GM18867 (cell line): ENCODE data around the gene RBCK1.
"Not testable (repeated sequence)": the region's sequence is repeated elsewhere in the genome, so short reads cannot be mapped to it uniquely, and the experiment has no call there.

Experiments
- ATAC-seq: cut with Tn5 transposase; IDR thresholded peaks from one replicate; pipeline ENCODE4 v1.9.1; 2021; ENCODE audit warnings: mild to moderate bottlenecking, moderate library complexity; ENCODE audit not compliant: unreplicated experiment

RBCK1 gene

DNA sequence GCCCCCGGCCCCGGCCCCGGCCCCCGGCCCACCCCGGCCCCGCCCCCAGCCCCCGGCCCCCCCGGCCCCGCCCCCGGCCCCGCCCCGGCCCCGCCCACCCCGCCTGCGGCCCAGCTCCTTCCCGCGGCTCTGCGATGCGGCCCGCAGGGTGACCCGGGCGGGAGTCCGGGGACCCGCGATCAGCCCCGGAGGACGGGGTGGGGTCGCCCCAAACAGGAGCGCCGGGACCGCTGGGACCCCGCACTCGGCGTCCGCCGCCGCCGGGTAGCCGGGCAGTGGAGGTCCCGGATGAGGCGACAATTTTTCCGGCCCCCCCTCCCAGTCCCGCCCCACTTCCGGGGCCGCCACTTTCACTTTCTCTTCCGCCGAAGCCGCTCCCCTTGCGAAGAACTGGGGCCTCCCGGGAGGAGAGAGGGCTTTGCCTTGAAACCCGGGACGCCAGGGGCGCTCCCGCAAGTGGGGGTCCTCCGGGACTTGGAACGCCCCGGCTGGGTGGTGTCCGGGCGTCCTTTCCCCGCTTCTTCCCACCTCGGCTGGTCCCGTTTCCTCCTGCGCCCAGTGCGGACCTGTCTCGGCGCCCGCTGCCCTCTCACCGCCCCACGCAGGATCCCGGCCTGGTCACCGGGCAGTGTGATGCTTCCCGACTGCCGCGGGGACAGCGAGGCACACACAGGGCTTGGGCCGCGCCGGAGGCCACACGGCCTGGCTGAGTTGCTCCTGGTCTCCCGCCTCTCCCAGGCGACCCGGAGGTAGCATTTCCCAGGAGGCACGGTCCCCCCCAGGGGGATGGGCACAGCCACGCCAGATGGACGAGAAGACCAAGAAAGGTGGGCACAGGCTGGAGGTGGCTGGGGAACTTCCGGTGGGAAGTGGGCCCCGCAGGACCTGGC, at the start of gene RBCK1:
Gene RBCK1, plus strand, starts transcription at position 347 of the 890 bp plus-strand sequence. Its CDS starts 459 bp downstream, at position 806.
- ATAC-seq, result peak; percentile 69

DNA sequence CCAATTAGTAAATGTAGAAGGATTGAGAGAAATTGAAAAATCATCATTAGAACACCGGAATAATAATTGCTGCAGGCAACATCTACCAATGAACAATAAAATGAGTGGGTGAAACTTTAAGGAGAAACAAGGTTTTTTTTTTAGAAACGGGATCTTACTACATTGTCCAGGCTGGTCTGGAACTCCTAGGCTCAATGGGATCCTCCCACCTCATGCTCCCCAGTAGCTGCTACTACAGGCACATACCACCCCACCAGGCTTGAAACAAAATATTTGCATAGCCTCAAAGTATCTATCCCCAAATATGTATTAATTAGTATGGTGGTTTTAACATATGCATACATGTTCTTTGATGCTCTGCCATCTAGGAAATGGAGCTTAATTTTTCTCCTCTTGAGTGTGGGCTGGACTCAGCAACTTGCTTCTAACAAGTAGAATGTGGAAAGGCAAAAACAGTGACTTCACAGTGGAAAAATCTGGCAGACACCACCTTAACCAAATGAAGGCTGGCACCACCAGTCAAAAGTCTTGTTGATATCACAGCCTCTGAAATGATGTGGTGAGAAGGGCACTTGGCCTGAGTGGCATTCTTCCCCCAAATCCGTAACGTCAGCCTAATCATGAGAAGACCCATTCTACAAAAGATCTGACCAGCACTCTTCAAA, 49.1 kb upstream of the RBCK1 start:
- ATAC-seq, result no peak

DNA sequence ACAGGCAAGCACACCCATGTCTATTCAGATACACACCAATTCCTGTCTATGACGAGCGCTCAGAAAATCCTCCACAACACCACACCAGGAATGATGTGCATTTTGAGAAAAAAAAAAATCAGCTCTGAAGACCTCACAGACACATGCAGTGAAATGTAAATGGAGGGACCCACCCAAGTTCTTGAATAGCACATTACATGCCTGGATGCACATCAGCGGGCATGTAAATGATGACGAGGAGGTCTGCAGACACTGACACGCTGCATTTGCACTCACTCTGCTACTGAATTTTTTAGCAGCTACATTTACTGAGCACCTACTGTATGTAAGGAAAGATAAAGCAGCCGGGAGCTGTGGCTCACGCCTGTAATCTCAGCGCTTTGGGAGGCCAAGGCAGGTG, 46.5 kb upstream of the RBCK1 start:
- ATAC-seq, result no peak

DNA sequence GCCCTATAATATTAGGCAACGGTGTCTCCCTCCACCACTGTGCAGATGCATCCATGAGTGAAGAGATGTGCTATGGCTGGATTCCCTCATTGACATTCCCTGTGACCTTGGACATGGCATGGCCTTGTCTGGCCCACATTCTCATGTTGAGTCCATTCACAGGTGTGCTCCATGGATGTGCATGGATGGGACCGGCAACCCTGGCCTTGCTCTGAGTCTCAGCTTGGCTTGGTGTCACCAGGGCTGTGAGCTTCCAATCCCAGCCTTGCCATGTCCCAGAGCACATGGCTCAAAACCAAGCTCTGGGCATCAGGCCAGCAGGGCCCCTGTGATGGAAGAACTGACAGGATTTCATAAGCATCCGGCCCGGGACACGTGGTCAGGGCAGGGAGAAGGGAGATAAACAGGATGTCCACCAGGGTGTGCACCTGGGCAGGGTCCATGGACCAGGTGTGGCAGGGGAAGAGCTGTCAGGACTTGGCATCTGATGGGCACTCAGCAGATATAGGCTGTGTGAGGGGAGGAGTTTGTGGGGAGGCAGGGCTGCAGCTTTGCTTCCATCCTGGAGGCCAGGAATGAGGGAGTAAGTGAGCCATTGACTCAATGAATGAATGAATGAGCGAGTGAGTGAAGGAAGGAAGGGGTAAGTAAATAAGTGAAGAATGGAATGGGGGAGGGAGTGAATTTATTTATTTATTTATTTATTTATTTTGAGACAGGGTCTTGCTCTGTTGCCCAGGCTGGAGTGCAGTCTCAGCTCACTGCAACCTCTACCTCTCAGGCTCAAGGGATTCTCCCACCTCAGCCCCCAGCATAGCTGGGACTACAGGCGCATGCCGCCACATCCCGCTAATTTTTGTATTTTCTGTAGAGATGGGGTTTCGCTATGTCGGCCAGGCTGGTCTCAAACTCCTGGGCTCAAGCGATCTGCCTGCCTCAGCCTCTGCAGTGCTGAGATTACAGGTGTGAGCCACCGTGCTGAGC, 45.5 kb upstream of the RBCK1 start:
- no peak for ATAC-seq

DNA sequence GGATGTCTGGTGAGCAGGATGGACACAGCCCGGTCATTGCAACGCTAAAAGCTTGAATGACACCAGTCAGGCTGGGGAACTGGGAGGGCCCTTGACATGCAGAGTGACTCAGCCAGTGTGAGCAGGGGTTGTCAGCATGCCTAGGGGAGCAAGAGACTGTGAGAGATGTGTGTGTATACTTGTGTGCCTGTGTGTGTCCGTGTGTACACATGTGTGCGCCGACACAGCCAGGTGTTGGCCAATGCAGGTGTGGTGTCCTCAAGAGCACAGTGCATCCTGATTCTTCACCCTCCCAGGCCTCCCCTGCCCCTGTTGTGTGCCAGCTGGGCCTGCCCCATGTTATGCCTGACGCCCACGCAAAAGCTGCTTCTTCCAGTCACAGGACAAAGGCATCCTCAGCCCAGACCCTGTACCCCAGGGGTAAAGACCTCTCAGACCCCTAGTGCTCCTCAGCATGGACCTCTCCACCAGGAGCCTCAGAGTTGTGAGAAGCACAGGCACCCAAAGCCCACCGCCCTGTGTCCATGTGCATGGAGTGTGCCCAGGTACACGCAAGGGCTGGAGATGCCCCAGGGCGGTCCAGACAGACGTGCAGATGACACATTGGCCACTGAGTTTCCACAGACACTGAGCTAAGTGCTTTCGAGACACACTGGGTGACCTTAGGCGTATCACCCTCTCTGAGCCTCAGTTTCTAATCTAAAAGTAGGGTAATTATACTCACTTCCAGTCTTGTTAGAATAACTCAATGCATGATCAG, 44.6 kb upstream of the RBCK1 start:
- no peak for ATAC-seq

DNA sequence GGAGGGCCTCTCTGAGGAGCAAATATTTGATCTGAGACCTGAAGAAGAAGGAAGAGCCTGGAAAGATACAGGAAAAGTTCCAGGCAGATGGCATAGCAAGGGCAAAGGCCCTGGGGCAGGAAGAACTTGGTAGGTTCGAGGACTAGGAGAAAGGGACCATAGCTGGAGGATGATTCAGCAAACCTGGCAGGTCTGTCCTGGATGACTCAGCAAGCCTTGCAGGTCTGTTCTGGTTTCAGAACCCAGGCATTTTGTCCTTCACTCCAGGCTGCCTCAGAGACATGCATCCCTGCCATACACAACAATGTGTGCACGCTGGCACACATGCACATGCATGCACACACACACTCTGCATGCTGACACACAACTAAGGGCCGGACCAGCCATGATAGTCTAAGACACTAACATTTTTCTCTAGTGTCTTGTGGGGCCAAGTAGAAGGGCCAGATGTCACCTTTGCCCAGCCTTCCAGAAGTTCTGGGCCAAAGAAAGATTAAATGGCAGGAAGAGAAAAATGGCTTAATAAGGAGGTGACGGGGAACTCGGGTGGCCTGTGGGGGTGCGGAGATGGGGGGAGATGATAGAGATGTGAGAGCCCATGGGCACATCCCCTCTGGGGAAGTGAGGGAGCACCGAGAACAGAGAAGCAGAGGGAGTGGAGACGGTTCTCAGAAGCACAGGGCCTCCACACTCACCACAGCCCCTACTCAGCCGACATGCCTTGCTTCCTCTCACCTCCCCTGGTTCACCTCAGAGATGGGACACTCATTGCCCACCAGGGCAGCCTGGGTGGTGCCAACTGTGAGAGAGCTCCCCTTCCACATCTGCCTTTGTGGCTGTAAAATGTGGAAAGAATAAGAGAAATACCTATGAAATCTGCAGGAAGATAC, 42.9 kb upstream of the RBCK1 start:
- ATAC-seq, result no peak

DNA sequence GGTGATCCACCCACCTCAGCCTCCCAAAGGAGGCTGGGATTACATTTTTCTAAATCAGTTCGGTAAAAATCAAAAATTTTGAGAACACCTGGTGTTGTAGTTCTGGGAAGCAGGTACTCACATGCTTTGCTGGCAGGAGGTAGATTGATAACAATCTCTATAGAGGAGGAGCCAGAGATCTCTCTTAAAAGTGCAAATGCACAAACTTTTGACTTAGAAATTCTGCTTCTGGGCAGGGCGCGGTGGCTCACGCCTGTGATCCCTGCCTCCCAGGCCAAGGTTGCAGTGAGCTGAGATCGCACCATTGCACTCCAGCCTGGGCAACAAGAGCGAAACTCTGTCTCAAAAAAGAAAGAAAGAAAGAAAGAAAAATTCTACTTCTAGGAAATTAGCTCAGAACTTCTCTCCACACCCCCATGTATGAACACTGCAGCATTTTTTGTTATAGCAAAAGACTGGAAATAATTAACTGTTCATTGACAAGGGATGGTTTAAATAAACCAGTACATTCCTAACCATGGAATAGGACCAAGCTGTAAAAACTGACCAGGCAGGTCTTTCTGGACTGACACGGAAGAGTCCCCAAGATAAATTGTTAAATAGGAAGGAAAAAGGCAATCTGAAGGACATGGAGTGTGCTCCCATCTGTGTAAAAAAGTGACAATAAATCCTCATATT, 41.9 kb upstream of the RBCK1 start:
- no peak for ATAC-seq

DNA sequence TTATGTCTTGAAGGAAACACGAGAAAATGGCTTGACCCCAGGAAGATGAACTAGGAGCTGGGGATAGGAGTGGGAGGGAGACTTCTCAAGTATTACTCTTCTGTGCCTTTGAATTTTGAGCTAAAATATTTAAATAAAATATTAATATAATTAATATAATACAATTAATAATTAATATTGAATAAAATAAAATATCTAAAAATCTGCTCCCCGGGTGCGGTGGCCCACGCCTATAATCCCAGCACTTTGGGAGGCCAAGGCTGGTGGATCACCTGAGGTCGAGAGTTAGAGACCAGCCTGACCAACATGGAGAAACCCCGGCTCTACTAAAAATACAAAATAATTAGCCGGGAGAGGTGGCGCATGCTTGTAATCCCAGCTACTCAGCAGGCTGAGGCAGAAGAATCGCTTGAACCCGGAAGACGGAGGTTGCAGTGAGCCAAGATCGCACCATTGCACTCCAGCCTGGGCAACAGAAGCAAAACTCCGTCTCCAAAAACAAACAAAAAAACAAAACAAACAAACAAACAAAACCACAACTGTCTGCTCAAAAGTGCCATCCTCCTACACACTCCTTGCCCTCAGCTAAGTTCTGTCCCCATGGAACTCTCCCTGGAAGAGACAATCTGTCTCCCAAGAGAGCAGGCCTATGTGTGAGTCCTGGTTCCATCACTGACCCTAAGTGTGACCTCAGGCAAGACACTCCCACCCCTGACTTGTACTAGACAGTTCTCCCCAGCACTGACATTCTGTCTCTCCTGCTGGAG, 41.2 kb upstream of the RBCK1 start:
- ATAC-seq, result no peak

DNA sequence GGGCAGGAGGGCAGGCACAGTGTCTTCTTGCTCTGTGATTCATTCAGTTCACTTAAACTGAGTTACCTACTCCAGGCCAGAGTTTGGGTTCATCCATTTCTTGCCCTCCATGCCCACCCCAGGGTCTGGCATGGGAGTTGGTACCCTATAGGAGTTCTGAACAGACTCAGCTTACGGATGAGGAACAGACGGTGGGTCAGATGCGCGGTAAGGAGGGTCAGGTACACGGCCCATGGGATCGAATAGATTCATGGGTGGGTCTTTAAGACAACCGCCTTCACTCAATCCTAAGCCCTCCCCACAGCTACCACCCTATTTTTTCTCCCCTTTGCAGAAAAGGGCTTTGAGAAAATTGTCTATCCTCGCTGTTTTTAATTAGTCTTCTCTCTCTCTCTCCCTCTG, 40.6 kb upstream of the RBCK1 start:
- ATAC-seq, result no peak

DNA sequence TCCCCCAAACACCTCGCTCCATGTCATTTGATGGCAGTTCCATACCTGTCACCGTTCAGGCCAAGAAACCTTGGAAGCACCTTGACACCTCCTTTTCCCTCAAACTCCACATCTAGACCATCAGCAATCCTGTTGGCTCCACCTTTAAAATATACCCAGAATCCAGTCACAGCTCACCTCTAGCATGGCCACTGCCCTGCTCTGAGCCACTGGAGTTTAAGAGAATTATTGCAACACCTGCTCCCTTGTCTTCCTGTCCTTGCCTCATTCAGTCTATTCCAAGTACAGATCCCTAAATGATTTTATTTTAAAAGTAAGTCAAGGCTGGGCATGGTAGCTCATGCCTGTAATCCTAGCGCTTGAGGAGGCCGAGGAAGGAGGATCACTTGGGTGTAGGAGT, 39.2 kb upstream of the RBCK1 start:
- no peak for ATAC-seq

DNA sequence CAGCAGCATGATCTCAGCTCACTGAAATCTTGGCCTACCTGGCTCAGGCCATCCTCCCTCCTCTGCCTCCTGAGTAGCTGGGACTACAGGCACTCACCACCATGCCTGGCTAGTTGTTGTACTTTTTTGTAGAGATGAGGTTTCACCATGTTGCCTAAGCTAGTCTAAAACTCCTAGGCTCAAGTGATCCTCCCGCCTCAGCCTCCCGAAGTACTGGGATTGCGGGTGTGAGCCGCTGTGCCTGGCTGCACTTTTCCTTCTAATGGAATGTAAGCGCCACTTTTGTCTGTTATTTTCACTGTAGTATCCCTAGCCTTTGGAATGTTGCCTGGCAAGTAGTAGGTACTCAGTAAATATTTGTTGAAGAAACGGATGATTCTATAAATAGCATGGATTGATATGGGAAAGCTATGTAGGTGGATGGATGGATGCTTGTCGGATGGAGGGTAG, 37.9 kb upstream of the RBCK1 start:
- no peak for ATAC-seq

DNA sequence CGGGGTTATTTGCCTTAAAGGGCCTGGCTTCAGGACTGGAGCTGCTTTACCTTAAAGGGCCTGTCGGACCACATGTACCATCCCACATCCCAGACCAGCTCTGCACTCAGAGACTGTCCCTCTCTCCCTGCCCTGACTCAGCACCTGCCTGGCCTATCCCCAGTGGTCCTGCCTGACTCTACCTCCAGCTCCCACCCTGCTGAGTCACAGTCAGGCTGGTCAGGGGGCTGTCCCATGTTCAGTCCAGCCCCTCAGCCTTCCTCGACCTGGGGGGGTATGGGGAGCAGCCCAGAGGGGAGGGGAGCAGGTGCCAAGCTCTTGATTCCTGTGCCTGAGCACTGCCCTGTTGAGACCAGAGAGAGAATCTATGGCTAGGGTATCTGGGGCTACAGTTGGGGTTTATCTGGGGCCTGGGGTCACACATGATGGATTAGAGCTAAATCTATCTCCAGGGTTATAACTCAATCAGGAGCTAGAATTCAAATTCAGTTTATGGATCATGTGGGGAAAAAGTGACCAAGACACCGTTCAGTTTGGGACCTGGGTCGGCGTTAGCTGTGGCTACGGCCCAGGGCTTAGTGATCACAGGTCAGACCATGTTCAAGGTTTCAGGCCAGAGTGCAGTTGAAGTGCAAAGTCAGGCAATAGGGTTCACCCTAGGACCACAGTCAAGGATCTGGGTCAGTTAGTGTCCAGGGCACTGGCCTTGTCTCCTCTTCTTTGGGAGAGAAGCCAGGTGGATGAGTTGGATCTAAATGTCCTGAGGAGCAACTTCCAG, 36.9 kb upstream of the RBCK1 start:
- ATAC-seq, result no peak

DNA sequence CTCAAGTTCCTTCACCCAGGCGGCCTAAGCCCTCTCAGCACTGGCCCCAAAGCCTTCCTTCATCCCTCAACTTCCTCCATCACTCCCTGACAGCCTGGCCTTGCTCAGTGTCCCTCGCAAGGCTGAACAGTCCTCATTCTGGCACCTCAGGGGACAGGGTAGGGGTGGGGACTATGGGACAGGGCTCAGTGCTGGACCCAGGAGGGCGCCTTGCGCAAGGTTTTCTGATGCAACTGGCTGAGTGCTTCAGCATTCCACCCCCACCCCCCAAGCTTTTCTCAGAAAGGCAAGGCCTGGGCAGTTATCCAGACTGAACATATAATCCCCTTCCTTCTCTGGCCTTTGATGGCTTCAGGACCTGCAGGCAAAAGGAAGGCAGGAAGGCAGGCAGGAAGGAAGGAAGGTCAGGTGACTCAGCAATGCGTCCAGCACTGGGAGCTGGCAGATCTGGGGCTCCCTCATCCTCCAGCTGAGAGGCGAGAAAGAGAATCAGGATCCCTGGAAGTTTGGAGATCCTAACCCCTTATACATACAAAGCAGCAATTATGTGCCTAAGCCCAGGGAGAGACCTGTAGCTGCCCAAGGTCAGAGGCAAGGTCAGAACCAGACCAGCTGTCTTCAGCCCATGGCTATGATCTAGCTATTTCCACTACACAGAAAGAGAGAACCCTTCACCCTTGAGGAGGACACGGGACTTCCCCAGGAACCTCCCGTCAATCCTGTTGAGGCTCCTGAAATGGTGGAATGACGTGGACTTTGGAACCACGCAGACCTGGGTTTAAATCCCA, 36.1 kb upstream of the RBCK1 start:
- ATAC-seq, result no peak

DNA sequence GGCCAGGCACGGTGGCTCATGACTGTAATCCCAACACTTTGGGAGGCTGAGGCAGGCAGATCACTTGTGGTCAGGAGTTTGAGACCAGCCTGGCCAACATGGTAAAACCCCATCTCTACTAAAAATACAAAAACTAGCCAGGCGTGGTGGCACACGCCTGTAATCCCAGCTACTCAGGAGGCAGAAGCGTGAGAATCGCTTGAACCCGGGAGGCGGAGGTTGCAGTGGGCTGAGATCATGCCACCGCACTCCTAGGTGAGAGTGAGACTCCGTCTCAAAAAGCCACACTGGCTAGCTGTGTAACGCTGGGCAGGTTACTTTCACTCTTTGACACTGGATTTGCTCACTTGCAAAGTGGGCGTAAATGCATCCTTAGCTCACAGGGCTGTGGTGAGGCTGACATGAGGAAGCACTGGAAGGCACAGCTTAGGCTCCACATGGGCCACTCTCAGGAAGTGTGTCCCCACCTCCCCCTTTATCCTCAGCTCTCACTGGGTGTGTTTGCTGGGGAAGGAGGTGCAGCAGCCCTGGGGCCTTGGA, 35.5 kb upstream of the RBCK1 start:
- ATAC-seq, result not testable (repeated sequence)

DNA sequence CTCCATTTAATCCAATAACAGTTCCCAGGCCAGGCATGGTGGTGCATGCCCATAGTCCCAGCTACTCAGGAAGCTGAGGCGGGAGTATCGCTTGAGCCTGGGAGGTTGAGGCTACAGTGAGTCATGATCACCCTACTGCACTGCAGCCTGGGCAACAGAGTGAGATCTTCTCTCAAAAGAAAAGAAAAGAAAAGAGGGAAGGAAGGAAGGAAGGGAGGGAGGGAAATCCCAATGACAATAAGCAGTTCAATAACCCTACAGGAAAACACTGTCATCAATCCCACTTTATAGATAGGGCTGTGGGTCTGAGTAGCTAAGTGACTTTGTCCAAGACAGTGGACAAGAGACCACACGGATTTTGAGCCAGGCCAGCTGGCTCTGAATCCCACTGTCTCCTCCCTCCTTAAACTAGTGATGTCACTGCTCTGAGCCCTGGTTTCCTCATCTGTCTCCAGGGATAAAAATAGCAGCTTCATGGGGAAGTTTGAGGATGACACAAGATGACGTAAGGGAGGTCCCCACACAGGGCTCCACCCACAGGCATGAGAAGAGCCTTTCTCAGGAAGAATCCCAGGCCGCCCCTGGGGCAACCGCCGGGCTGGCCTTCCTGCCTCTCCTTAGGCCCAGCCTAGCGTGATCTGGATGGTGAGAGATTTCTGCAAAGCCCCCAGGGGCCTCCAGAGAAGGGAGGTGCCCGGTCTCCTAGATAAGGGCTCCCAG, 34.8 kb upstream of the RBCK1 start:
- no peak for ATAC-seq
